GM18508 (cell line): ENCODE measurements around the gene RAB17.

Source experiments
- ATAC-seq: cut with Tn5 transposase; IDR thresholded peaks from one replicate; pipeline ENCODE4 v1.9.1; 2021; ENCODE audit warnings: moderate number of reproducible peaks; ENCODE audit not compliant: insufficient read depth, unreplicated experiment

Gene RAB17

GRCh38 chr2:237540823-237541222 is 49.7 kb downstream of the RAB17 start:
- ATAC-seq = no peak

GRCh38 chr2:237540223-237540775 is 50.2 kb downstream of the RAB17 start:
- ATAC-seq = no peak

DNA sequence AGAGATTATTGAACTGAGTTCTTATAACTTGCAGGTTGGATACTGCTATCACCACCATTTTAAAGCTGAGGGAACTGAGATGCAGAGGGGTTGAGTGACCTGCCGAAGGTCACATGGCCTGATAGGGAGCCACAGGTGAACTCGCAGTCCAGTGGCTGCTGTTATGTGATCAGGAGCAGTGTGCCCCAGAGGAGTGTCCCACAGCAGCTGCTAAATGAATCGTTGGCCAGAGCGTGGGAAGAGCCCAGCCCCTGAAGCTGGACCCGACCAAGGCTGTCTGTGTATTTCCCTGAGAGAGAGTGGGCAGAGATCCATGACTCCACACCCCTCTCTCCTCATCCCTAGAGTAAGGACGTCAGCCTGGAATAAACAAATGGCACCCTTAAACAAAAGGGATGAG is 50.9 kb downstream of the RAB17 start:
- ATAC-seq = no peak

- no peak for ATAC-seq
These were observed 51.6 kb downstream of the RAB17 start for GRCh38 chr2:237538901-237539300.

DNA sequence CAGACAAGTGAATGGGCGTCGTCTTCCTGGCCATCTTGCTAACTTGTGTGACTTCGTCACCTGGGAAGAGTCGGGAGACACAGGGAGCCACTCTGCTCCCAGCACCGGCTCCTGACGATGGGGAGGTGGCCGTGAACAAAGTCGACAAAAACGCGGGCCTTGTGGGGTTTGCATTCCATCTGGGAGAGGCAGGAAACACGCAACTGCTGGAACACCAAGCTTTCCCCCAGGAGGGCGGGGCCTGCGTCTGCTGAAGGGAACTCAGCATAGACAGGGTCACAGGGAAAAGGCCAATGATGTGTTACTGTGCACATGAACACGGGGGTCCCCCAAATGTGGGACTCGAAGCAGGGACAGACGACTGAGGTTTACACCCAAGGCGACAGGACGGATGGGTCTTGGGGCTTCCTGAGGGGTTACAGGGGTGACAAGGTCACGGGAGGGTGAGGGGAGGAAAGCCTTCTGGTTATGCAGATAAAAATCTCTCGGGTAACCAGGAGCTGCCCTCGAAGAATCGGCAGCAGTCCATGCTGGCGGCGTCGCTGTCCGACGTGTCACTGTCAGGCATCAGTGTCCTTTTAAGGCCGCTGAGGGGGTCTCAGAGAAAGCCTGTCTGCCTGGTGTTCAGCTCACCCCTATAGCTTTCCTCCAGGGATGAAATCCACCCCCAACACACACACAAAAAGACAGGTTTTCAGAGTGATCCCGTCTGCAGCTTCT is 52.4 kb downstream of the RAB17 start:
- ATAC-seq = no peak

GRCh38 chr2:237536617-237537016 is 53.9 kb downstream of the RAB17 start:
- ATAC-seq = no peak

- no peak for ATAC-seq
These were observed 54.5 kb downstream of the RAB17 start for GRCh38 chr2:237536083-237536415.

DNA sequence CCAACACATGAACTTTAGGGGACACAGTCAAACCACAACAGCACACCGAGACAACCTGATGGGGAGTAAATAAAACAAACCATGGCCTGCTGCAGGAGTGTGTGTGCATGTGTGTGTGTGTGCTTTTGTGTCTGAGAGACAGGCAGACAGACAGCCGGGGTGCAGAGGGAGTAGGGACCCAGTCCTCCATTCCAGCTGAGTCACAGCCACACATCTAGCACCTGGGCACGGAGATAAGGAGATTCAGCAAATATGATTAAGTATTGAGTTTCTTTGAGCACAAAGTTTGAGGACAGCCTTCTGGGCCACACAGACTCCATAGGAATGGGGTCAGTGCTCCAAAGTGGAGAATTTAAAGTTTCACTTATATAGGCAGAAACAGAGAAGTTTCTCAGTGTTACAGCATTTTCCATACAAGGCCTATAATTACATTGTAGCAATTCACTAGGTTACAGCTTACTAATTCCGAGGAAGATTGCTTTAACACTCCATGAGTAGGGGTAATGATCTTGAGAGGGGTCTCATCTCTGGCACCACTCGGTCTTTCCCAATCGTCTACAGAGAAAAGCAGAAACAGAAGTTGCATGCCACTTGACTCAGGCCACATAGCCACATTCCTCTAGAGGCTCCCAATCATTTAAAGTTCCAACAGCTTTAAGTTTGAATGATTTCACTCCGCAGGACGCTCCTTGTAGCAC is 55.0 kb downstream of the RAB17 start:
- ATAC-seq = no peak

GRCh38 chr2:237534380-237534779 is 56.2 kb downstream of the RAB17 start:
- no peak for ATAC-seq

GRCh38 chr2:237533668-237534161 is 56.8 kb downstream of the RAB17 start:
- ATAC-seq = no peak

- no peak for ATAC-seq
These were observed 58.4 kb downstream of the RAB17 start for GRCh38 chr2:237532160-237532559.

GRCh38 chr2:237530472-237531433 is 59.8 kb downstream of the RAB17 start:
- ATAC-seq = no peak

DNA sequence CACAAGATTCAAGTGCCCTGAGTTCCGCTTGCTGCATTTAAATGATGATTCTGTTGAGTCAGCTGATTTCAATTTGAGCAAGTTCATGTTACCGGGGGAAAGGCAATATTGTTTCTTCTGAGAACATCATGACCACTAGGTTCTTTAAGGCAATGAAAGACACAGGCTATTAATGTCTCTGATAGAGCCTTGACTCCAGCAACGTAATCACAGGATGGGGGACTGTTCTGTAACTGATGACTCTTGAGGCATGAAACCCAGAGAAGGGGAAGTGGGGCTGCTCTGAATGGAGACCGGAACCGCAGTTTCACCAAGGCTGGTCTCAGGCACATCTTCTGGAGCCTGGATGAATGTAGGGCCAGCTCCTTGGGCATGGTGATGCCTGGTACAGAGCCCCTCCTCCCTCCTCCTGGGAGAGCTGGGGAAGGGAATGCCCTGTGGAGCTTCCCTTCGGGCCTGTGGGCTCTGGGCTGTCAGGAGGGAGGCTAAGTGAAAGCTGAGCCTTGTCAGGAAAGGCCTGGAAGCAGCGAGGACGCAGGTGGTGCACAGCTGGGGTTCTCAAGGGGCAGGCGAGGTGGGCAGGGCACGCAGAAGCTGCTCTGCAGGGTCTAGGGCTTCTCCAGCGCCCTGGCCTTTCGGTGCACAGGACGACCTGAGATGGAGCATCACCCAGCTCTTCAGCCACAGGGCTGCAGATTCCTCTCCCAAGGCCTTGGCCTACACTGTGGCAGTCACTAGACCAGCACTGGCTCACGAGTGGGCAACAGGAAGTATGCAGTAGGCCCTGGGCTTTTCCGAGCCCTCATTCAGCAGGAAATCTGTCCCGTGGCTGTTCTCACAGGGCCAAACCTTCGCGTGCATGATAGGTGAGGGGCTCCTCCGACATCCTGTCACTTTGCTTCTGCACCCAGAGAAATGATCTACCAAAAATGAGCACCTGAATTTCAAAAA is 60.8 kb downstream of the RAB17 start:
- no peak for ATAC-seq

GRCh38 chr2:237527766-237528165 is 62.8 kb downstream of the RAB17 start:
- no peak for ATAC-seq

- ATAC-seq = no peak
These were observed 63.3 kb downstream of the RAB17 start for GRCh38 chr2:237527233-237527632.

- ATAC-seq = no peak
These were observed 64.9 kb downstream of the RAB17 start for GRCh38 chr2:237525559-237526157.

DNA sequence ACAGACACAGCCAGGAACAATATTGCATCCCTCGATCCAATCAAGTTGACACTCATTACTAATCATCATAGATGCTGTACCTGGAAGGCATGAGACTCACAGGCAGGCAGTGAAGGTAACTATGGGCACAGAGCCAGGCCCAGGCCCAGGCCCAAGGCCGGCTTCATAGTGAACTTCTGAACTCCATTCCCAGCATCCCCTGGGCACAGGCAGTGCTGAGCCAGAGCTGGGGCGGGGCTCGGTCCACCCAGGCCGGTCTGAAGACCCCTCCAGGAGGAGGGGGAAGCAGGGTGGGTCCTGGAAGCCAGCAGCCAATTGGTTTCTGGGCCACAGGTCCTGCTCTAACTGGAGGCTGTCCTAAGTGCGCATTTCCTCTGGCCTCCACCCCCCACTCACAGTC is 65.9 kb downstream of the RAB17 start:
- no peak for ATAC-seq
